ENCODE measurements around the gene CHTOP.

CHTOP gene

GRCh38 chr1:153684892-153685291 is 51.0 kb downstream of the CHTOP start:
- no peak for TF ChIP-seq CTCF (IDR thresholded peaks at IDR 0.05; ENCODE audit: extremely low read depth, missing control alignments)
- DNase-seq (ENCODE audit: low spot score), result no peak

- no peak for DNase-seq (ENCODE audit: low spot score)
- TF ChIP-seq CTCF (IDR thresholded peaks at IDR 0.05; ENCODE audit: extremely low read depth, missing control alignments), result no peak
Observed at GRCh38 chr1:153685544-153686340, 51.9 kb downstream of the CHTOP start.

DNA sequence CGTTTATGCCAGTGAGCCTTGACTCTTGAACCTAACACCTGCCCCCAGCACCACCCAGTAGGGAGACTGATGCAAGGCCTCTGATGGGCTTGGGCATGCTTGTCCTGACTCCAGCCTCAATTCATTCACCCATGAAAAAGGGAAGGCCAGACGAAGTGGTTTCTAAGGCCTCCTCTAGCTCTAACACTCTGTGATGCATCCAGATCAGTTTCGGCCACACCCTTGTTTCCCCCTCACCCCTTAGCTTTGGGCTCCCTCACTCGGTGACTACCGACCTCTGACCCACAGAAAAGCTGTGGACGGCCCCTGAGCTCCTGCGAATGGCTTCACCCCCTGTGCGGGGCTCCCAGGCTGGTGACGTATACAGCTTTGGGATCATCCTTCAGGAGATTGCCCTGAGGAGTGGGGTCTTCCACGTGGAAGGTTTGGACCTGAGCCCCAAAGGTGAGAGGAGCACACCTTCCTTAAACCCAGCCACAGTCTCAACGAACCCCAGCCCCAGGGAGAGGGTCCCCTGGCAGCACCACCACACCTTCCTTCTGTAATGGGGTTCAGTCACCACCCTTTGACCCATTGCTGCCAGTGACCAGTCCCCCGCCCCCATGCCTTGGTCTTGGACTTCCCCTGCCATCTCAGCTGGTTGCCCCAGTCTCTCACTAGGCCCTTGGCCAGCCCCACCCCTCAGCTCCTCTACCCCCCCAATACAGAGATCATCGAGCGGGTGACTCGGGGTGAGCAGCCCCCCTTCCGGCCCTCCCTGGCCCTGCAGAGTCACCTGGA is 53.7 kb downstream of the CHTOP start:
- TF ChIP-seq CTCF (IDR thresholded peaks at IDR 0.05; ENCODE audit: extremely low read depth, missing control alignments), result no peak
- no peak for DNase-seq (ENCODE audit: low spot score)

GRCh38 chr1:153688276-153688675 is 54.4 kb downstream of the CHTOP start:
- TF ChIP-seq CTCF (IDR thresholded peaks at IDR 0.05; ENCODE audit: extremely low read depth, missing control alignments), result no peak
- no peak for DNase-seq (ENCODE audit: low spot score)

DNA sequence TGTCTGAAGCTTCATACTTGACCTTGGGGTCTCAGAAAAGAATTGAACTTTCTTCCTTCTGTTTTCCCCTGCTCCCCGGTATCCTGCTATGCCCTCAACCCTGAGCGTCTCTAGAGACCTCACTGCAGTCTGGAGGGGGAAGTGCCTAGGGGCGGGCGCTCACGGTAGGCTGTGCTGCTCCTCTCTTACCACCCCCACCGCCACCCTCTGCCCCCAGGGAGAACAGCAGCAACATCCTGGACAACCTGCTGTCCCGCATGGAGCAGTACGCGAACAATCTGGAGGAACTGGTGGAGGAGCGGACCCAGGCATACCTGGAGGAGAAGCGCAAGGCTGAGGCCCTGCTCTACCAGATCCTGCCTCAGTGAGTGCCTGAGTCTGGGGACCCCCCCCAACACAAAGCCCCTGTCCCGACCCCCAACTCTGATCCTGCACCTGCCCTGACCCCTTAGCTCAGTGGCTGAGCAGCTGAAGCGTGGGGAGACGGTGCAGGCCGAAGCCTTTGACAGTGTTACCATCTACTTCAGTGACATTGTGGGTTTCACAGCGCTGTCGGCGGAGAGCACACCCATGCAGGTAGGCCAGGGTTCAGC is 55.0 kb downstream of the CHTOP start:
- DNase-seq (ENCODE audit: low spot score), result no peak
- no peak for TF ChIP-seq CTCF (IDR thresholded peaks at IDR 0.05; ENCODE audit: extremely low read depth, missing control alignments)

- TF ChIP-seq CTCF (IDR thresholded peaks at IDR 0.05; ENCODE audit: extremely low read depth, missing control alignments), result no peak
- DNase-seq (ENCODE audit: low spot score), result no peak
Observed at GRCh38 chr1:153693466-153693865, 59.6 kb downstream of the CHTOP start.
